Measurements from ENCODE around the gene VAPA.

Gene VAPA

GRCh38 chr18:9913526-9914333 lies at the start of gene VAPA:
VAPA (plus strand) TSS chr18:9914016; CDS start chr18:9914257, 241 bp downstream.
- H3K27ac ChIP-seq = peak within 1 kb of the TSS; percentile 92

GRCh38 chr18:9865764-9866490 lies 47.9 kb upstream of the VAPA start:
- DNase-seq (ENCODE audit: low read depth, low spot score) = no peak
- no peak overlapping the region for H3K27ac ChIP-seq

More at GRCh38 chr18:9913526-9914333, at the start of gene VAPA:
- DNase-seq (ENCODE audit: low read depth, low spot score) = peak; percentile 80

- peak overlapping the region; percentile 73 for H3K27ac ChIP-seq
- no peak for DNase-seq (ENCODE audit: low read depth, low spot score)
Measured at GRCh38 chr18:9866627-9867026, 47.2 kb upstream of the VAPA start.

GRCh38 chr18:9867071-9867594 lies 46.7 kb upstream of the VAPA start:
- no peak for DNase-seq (ENCODE audit: low read depth, low spot score)
- peak overlapping the region; percentile 73 for H3K27ac ChIP-seq

- DNase-seq (ENCODE audit: low read depth, low spot score) = no peak
- peak overlapping the region; percentile 73 for H3K27ac ChIP-seq
Measured at GRCh38 chr18:9868857-9869714, 44.7 kb upstream of the VAPA start.

GRCh38 chr18:9869715-9870430 lies 43.9 kb upstream of the VAPA start:
- peak overlapping the region; percentile 73 for H3K27ac ChIP-seq
- DNase-seq (ENCODE audit: low read depth, low spot score) = no peak

- peak overlapping the region; percentile 73 for H3K27ac ChIP-seq
- no peak for DNase-seq (ENCODE audit: low read depth, low spot score)
Measured at GRCh38 chr18:9870431-9871008, 43.3 kb upstream of the VAPA start.

- no peak for DNase-seq (ENCODE audit: low read depth, low spot score)
- H3K27ac ChIP-seq = no peak overlapping the region
Measured at GRCh38 chr18:9871244-9871746, 42.5 kb upstream of the VAPA start.

GRCh38 chr18:9872823-9873222 lies 41.0 kb upstream of the VAPA start:
- no peak for DNase-seq (ENCODE audit: low read depth, low spot score)
- no peak overlapping the region for H3K27ac ChIP-seq

GRCh38 chr18:9874728-9875127 lies 39.1 kb upstream of the VAPA start:
- peak overlapping the region; percentile 47 for H3K27ac ChIP-seq
- DNase-seq (ENCODE audit: low read depth, low spot score) = no peak

GRCh38 chr18:9876212-9876866 lies 37.5 kb upstream of the VAPA start:
- peak overlapping the region; percentile 64 for H3K27ac ChIP-seq
- no peak for DNase-seq (ENCODE audit: low read depth, low spot score)

- no peak for DNase-seq (ENCODE audit: low read depth, low spot score)
- peak overlapping the region; percentile 64 for H3K27ac ChIP-seq
Measured at GRCh38 chr18:9876867-9877654, 36.8 kb upstream of the VAPA start.

- no peak for DNase-seq (ENCODE audit: low read depth, low spot score)
- peak overlapping the region; percentile 64 for H3K27ac ChIP-seq
Measured at GRCh38 chr18:9877655-9878014, 36.2 kb upstream of the VAPA start.

- H3K27ac ChIP-seq = no peak overlapping the region
- no peak for DNase-seq (ENCODE audit: low read depth, low spot score)
Measured at GRCh38 chr18:9878095-9878494, 35.7 kb upstream of the VAPA start.

- DNase-seq (ENCODE audit: low read depth, low spot score) = no peak
- no peak overlapping the region for H3K27ac ChIP-seq
Measured at GRCh38 chr18:9878783-9879242, 35.0 kb upstream of the VAPA start.

GRCh38 chr18:9884090-9884489 lies 29.7 kb upstream of the VAPA start:
- no peak for DNase-seq (ENCODE audit: low read depth, low spot score)
- no peak overlapping the region for H3K27ac ChIP-seq

GRCh38 chr18:9884532-9885140 lies 29.2 kb upstream of the VAPA start:
- no peak overlapping the region for H3K27ac ChIP-seq
- DNase-seq (ENCODE audit: low read depth, low spot score) = no peak
